IMR-90 (cell line): ENCODE measurements around the gene KDELR1. TPM values are rescaled to one million over a fixed set of nuclear protein-coding genes. Genes with fewer than 3 reads are reported as not detected.
A peak's percentile ranks its signal among the peaks of the same experiment; 100 is the strongest.

Experiments used
- ATAC-seq: fragments of 200-7000 bp; cut with Tn5 transposase; 2 replicates; pipeline ENCODE4 v1.9.1; 2020; ENCODE audit warnings: low read depth, mild to moderate bottlenecking, moderate library complexity
- BruUV-seq: library from RNA; stranded (reverse); fragments of 400-500 nt; replicated peaks from 2 replicates; lab custom pipeline; 2021; lab: Mats Ljungman, UMichigan
- CTCF ChIA-PET: fragments of 300-600 bp; formaldehyde crosslinking; extraction: SDS; loops from one replicate; lab custom pipeline; 2021; ENCODE audit warnings: antibody characterized with exemption; lab: Yijun Ruan, JAX
- POLR2A ChIA-PET: fragments of 300-600 bp; sonication (Branson Sonifier 250); formaldehyde crosslinking; loops from one replicate; lab custom pipeline; 2022; ENCODE audit warnings: antibody characterized with exemption; ENCODE audit not compliant: unreplicated experiment; lab: Charles Lee
- DNase-seq: peaks from one replicate; pipeline ENCODE4 v3.0.0; 2013
- H2AFZ ChIP-seq: replicated peaks from 2 replicates; pipeline ENCODE3; 2013; ENCODE audit warnings: low read length, mild to moderate bottlenecking; ENCODE audit not compliant: poor library complexity
- H2AK5ac ChIP-seq: 2 replicates; pipeline ENCODE4 v1.6.1; 2013; ENCODE audit warnings: low read depth, low read length, inconsistent platforms
- H2AK9ac ChIP-seq: replicated peaks from 2 replicates; pipeline ENCODE3; 2013; ENCODE audit warnings: mild to moderate bottlenecking, low read depth, low read length, moderate library complexity; ENCODE audit not compliant: poor library complexity
- H2BK120ac ChIP-seq: 2 replicates; pipeline ENCODE4 v1.6.1; 2013; ENCODE audit warnings: low read depth, low read length, inconsistent platforms
- H2BK15ac ChIP-seq: 3 replicates; pipeline ENCODE4 v1.6.1; 2013; ENCODE audit warnings: low read depth, low read length, inconsistent platforms
- H2BK20ac ChIP-seq: 2 replicates; pipeline ENCODE4 v1.6.1; 2013; ENCODE audit warnings: low read depth, mild to moderate bottlenecking, inconsistent platforms, low read length, moderate library complexity
- H2BK5ac ChIP-seq: 2 replicates; pipeline ENCODE4 v1.6.1; 2013; ENCODE audit warnings: mild to moderate bottlenecking, low read depth, low read length, inconsistent platforms; ENCODE audit not compliant: poor library complexity, severe bottlenecking
- H3K14ac ChIP-seq: replicated peaks from 2 replicates; pipeline ENCODE4 v1.6.1; 2013; ENCODE audit warnings: low read depth, low read length, inconsistent platforms
- H3K18ac ChIP-seq: 2 replicates; pipeline ENCODE4 v1.6.1; 2013; ENCODE audit warnings: low read depth, low read length, control low read depth
- H3K23ac ChIP-seq: 2 replicates; pipeline ENCODE4 v1.6.1; 2013; ENCODE audit warnings: low read depth, low read length, inconsistent platforms
- H3K27ac ChIP-seq: 2 replicates; pipeline ENCODE4 v1.5.1; 2013; ENCODE audit warnings: mild to moderate bottlenecking, control low read depth, low read length; ENCODE audit not compliant: insufficient read depth
- H3K27me3 ChIP-seq: 2 replicates; pipeline ENCODE4 v1.6.1; 2013; ENCODE audit warnings: low read length; ENCODE audit not compliant: control insufficient read depth, insufficient read depth
- H3K36me3 ChIP-seq: 2 replicates; pipeline ENCODE4 v1.6.1; 2013; ENCODE audit warnings: low read length, mixed read lengths; ENCODE audit not compliant: control insufficient read depth, insufficient read depth
- H3K4ac ChIP-seq: 2 replicates; pipeline ENCODE4 v1.6.1; 2013; ENCODE audit warnings: low read depth, low read length, inconsistent platforms
- H3K4me1 ChIP-seq: 2 replicates; pipeline ENCODE4 v1.6.1; 2013; ENCODE audit warnings: low read length, mixed read lengths; ENCODE audit not compliant: control insufficient read depth, insufficient read depth
- H3K4me2 ChIP-seq: 2 replicates; pipeline ENCODE4 v1.6.1; 2013; ENCODE audit warnings: low read depth, mild to moderate bottlenecking, control low read depth, low read length, moderate library complexity
- H3K4me3 ChIP-seq: 2 replicates; pipeline ENCODE4 v1.5.1; 2013; ENCODE audit warnings: low read depth, mild to moderate bottlenecking, control low read depth, low read length, moderate library complexity; ENCODE audit not compliant: insufficient read depth
- H3K56ac ChIP-seq: 2 replicates; pipeline ENCODE4 v1.6.1; 2013; ENCODE audit warnings: low read length, inconsistent platforms; ENCODE audit not compliant: insufficient read depth; ENCODE audit errors: extremely low read depth
- H3K79me1 ChIP-seq, 2 experiments: 2 replicates each; pipeline ENCODE4 v1.6.1; 2013; ENCODE audit warnings: low read length in 2 of 2, inconsistent platforms in 1 of 2, low read depth in 1 of 2
- H3K9ac ChIP-seq: 2 replicates; pipeline ENCODE4 v1.6.1; 2013; ENCODE audit warnings: low read depth, low read length, control low read depth
- H3K9me1 ChIP-seq: 2 replicates; pipeline ENCODE4 v1.6.1; 2013; ENCODE audit warnings: low read length, inconsistent platforms; ENCODE audit not compliant: insufficient read depth
- H3K9me3 ChIP-seq: 2 replicates; pipeline ENCODE4 v1.6.1; 2013; ENCODE audit warnings: low read length; ENCODE audit not compliant: control insufficient read depth, insufficient read depth
- H4K20me1 ChIP-seq: 2 replicates; pipeline ENCODE4 v1.6.1; 2013; ENCODE audit warnings: low read length, inconsistent platforms; ENCODE audit not compliant: insufficient read depth
- H4K5ac ChIP-seq: 2 replicates; pipeline ENCODE4 v1.6.1; 2013; ENCODE audit warnings: mild to moderate bottlenecking, low read depth, low read length, control low read depth
- H4K8ac ChIP-seq, 2 experiments: 2 replicates each; pipeline ENCODE4 v1.6.1; 2013; ENCODE audit warnings: low read depth in 2 of 2, low read length in 2 of 2, control low read depth in 1 of 2, inconsistent platforms in 1 of 2
- H4K91ac ChIP-seq: 2 replicates; pipeline ENCODE4 v1.6.1; 2013; ENCODE audit warnings: low read depth, low read length, inconsistent platforms; ENCODE audit not compliant: insufficient read depth
- FOS ChIP-seq: fragments of 150-350 bp; IDR thresholded peaks from 2 replicates; pipeline ENCODE4 v1.6.1; 2016; ENCODE audit warnings: low read depth, low read length
- MAFK ChIP-seq: IDR thresholded peaks from 2 replicates; pipeline ENCODE4 v1.6.1; 2012; ENCODE audit warnings: low read depth, low read length, improper control_type of control experiment
- MAZ ChIP-seq: IDR thresholded peaks from 2 replicates; pipeline ENCODE4 v1.6.1; 2012; ENCODE audit warnings: low read depth, mild to moderate bottlenecking, low read length, improper control_type of control experiment, moderate library complexity, borderline replicate concordance
- MXI1 ChIP-seq: IDR thresholded peaks from 2 replicates; pipeline ENCODE4 v1.6.1; 2012; ENCODE audit warnings: low read depth, mild to moderate bottlenecking, low read length, moderate library complexity, borderline replicate concordance
- NFE2L2 ChIP-seq: fragments of 150-350 bp; IDR thresholded peaks from 2 replicates; pipeline ENCODE4 v1.6.1; 2016; ENCODE audit warnings: low read depth, mild to moderate bottlenecking, low read length
- WGBS, 2 experiments: methylation state at CpG; one replicate each; pipeline versions ENCODE4 v1.1.5 to v1.1.7; 2013; ENCODE audit warnings: missing lambda C conversion rate in 2 of 2; ENCODE audit not compliant: insufficient read length in 1 of 2; ENCODE audit errors: extremely low coverage in 2 of 2; 5-methylcytosine and 5-hydroxymethylcytosine counted together
- dilution Hi-C: fragments of 300-500 bp; cut with HindIII; formaldehyde crosslinking; loops from one replicate; pipeline ENCODE4 v1.14.3; 2018; ENCODE audit warnings: low sequenced_read_pairs; ENCODE audit not compliant: unreplicated experiment
- in situ Hi-C: fragments of 300-500 bp; cut with MboI; formaldehyde crosslinking; loops from 3 replicates; pipeline ENCODE4 v1.14.3; 2019; ENCODE audit warnings: low sequenced_read_pairs, inconsistent platforms, mixed read lengths
- intact Hi-C: fragments of 100-400 bp; cut with micrococcal nuclease; formaldehyde crosslinking; loops from 2 replicates; pipeline ENCODE4 v1.10.0; 2022
- polyA plus RNA-seq, 3 experiments: library from polyadenylated mRNA; depleted of rRNA; stranded (reverse); fragments of >200 nt; gene quantifications; 2 replicates each; pipeline ENCODE4 v1.2.3, GENCODE V29; 2012; ENCODE audit warnings: low replicate concordance in 1 of 3
- total RNA-seq: library from RNA; depleted of rRNA; stranded (reverse); fragments of >200 nt; gene quantifications from 2 replicates; pipeline ENCODE4 v1.2.3, GENCODE V29; 2012

The KDELR1 gene
- total and polyA plus RNA-seq, 2 of the 4 experiments (the other 2 are of a cell fraction) = 58.8 to 180 TPM

GRCh38 chr19:48424694-48425219 lies 33.4 kb upstream of the KDELR1 start:
- TF ChIP-seq FOS (peak; percentile 72; the same call in 1 of the 2 replicates), NFE2L2 (peak; percentile 59), MAFK (peak; percentile 28; the same call in 1 of the 2 replicates), MXI1 (no peak), MAZ (peak; percentile 20; the same call in 1 of the 2 replicates)
- ChIA-PET CTCF (no interaction called here), POLR2A (no interaction called here)
- Histone ChIP-seq H2AK5ac (peak overlapping the region; percentile 79; the same call in 1 of the 2 replicates), H4K20me1 (no peaks in the 10 kb centered on the region), H4K5ac (peak overlapping the region; percentile 99), H2AFZ (peak overlapping the region; percentile 95), H4K8ac (peak overlapping the region; percentile 93 to 100), H3K9me3 (no peaks in the 10 kb centered on the region), H3K79me1 (no peaks in the 10 kb centered on the region), H3K23ac (peak overlapping the region; percentile 97), H4K91ac (peak overlapping the region; percentile 98), H3K14ac (peak overlapping the region; percentile 99), H3K27me3 (no peaks in the 10 kb centered on the region), H2AK9ac (peak overlapping the region; percentile 88), H3K18ac (peak overlapping the region; percentile 97), H2BK20ac (peak overlapping the region; percentile 93), H3K4me2 (peak overlapping the region; percentile 87), H2BK15ac (peak overlapping the region; percentile 96; the same call in 2 of the 3 replicates), H3K27ac (peak overlapping the region; percentile 98), H3K9ac (peak overlapping the region; percentile 82), H3K56ac (peak overlapping the region; percentile 89), H3K4ac (peak overlapping the region; percentile 99), H3K4me1 (peaks cover 4% of the 10 kb centered on the region), H2BK120ac (peak overlapping the region; percentile 98), H2BK5ac (peak overlapping the region; percentile 94), H3K4me3 (no peak overlapping the region), H3K36me3 (no peaks in the 10 kb centered on the region), H3K9me1 (peaks cover 3% of the 10 kb centered on the region)
- BruUV-seq = no TSS peak
- ATAC-seq (peak; percentile 90), DNase-seq (peak; percentile 72)
- in situ Hi-C loops (no loop called here), intact Hi-C loops (no loop called here), dilution Hi-C loops (no loop called here)
- no CpG with 5 or more reads among the region's 8 CpGs for WGBS, 2 experiments
